ENCODE results near the gene LRRC73. TPM values are rescaled to one million over a fixed set of nuclear protein-coding genes. Genes with fewer than 3 reads are reported as not detected.

The LRRC73 gene
- total RNA-seq, 2 experiments from 2014 or later = 0.11 to 0.18 TPM

DNA sequence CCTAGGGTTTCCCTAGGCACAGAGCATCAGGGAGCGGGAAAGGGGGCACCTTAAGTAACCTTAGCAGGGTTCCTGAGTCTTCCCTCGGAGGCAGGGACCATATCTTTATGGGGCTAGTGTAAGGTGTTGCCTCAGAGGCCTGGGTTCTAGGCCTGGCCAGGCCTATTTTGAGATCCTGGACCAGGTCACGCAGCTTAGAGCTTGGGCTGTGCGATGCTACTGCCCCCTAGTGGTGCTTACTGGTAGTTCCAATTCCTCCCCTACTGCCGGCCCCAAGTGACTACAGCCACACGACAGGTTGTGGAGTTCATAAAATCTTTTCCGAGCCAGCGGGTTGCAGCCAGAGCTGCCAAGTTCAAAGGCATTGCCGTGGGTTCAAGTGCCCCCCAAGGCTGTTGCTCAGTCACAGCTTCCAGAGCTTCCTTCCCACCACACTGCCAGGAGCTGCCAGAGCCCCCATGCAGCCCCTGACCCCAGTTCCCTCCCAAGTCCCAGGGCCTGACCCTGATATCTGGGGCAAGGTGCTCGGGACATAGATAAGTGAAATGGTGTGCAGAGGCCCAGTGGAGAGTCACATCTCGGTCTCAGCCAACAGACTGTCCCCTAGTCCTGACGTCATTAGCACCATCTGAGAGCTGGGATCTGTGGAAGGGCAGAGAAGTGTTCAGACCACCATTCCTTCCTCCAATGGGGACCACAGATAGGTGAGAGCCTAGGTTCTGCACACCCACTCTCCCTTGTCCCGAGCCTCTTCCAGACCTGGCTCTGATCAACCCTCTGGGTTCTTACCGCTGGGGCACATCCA, 3.3 kb downstream of the LRRC73 start:
- ATAC-seq (peak; percentile 85), DNase-seq (peak; percentile 90)
- H3K4me3 Mint-ChIP-seq = no peak overlapping the region
- intact Hi-C loops (cut with micrococcal nuclease) = loop anchor here (5.0 kb wide), 2 partner anchors 50 to 240 kb away; partner anchors contain the start of gene DLK2
- peaks cover 18% of the 10 kb centered on the region for H3K27me3 Mint-ChIP-seq
- peaks cover 8% of the 10 kb centered on the region for H3K4me1 Mint-ChIP-seq (ENCODE audit: low read depth)
- H3K27ac Mint-ChIP-seq = peak overlapping the region; percentile 25
- TF ChIP-seq, protein P1, sequence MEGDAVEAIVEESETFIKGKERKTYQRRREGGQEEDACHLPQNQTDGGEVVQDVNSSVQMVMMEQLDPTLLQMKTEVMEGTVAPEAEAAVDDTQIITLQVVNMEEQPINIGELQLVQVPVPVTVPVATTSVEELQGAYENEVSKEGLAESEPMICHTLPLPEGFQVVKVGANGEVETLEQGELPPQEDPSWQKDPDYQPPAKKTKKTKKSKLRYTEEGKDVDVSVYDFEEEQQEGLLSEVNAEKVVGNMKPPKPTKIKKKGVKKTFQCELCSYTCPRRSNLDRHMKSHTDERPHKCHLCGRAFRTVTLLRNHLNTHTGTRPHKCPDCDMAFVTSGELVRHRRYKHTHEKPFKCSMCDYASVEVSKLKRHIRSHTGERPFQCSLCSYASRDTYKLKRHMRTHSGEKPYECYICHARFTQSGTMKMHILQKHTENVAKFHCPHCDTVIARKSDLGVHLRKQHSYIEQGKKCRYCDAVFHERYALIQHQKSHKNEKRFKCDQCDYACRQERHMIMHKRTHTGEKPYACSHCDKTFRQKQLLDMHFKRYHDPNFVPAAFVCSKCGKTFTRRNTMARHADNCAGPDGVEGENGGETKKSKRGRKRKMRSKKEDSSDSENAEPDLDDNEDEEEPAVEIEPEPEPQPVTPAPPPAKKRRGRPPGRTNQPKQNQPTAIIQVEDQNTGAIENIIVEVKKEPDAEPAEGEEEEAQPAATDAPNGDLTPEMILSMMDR (IDR thresholded peaks at IDR 0.05) = peak; percentile 89
- ChIA-PET CTCF (interaction anchor here (0.6 to 4.9 kb wide), 51 partner anchors 7 to 572 kb away, joined by 3 to 78 read pairs (median 4); partner anchors contain the start of genes CRIP3, CUL9, DLK2 and DNPH1), POLR2A (interaction anchor here (1.0 to 6.1 kb wide), 5 partner anchors 12 to 278 kb away, joined by 3 to 77 read pairs (median 4); partner anchors contain the start of genes DNPH1, MAD2L1BP, POLR1C and TJAP1)
- H3K36me3 Mint-ChIP-seq (ENCODE audit: low read depth) = peaks cover 18% of the 10 kb centered on the region
- no peaks in the 10 kb centered on the region for H3K9me3 Mint-ChIP-seq

DNA sequence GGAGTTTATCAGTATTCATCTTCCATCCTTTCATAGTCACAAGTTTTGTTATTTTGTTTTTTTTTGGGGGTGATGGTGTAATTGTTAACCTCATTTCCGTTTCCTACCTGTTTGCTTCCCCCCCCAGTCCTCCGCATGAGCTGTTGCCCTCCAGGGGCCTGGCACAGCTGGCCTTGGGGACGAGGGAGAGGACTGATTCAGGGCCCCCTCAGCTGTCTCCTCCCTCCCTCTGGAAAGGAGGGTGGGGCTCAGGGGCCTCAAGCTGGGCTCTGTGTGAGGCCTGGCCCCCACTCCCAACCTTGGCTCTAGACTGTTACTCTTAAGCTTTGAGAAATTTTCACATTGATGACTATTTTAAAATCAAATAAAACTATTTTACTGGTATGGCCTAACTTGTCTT, 4.0 kb downstream of the LRRC73 start:
- ChIA-PET CTCF (interaction anchor here (0.6 to 4.9 kb wide), 40 partner anchors 11 to 324 kb away, joined by 3 to 78 read pairs (median 5); partner anchors contain the start of genes CRIP3, CUL9, DLK2 and DNPH1), POLR2A (interaction anchor here (1.0 to 6.1 kb wide), 2 partner anchors 13 to 46 kb away, joined by 4 to 77 read pairs; partner anchors contain the start of genes POLR1C and YIPF3)
- intact Hi-C loops (cut with micrococcal nuclease) = loop anchor here (5.0 kb wide), 2 partner anchors 49 to 239 kb away; partner anchors contain the start of gene DLK2
- Mint-ChIP-seq H3K36me3 (ENCODE audit: low read depth) (peaks cover 22% of the 10 kb centered on the region), H3K27me3 (peaks cover 18% of the 10 kb centered on the region), H3K4me3 (no peak overlapping the region), H3K27ac (peak overlapping the region; percentile 25), H3K4me1 (ENCODE audit: low read depth) (peaks cover 8% of the 10 kb centered on the region), H3K9me3 (no peaks in the 10 kb centered on the region)
- DNase-seq (no peak), ATAC-seq (no peak)
- TF ChIP-seq, protein P1 (IDR thresholded peaks at IDR 0.05) = no peak

- Mint-ChIP-seq H3K27ac (no peak overlapping the region), H3K27me3 (peaks cover 18% of the 10 kb centered on the region), H3K4me3 (no peak overlapping the region), H3K9me3 (no peaks in the 10 kb centered on the region), H3K36me3 (ENCODE audit: low read depth) (peaks cover 22% of the 10 kb centered on the region), H3K4me1 (ENCODE audit: low read depth) (peaks cover 7% of the 10 kb centered on the region)
- ChIA-PET POLR2A (interaction anchor here (0.6 to 6.1 kb wide), 4 partner anchors 13 to 49 kb away, joined by 3 to 77 read pairs (median 4); partner anchors contain the start of genes POLR1C and YIPF3), CTCF (interaction anchor here (0.7 to 4.9 kb wide), 37 partner anchors 11 to 281 kb away, joined by 3 to 78 read pairs (median 5); partner anchors contain the start of genes CRIP3, DLK2, DNPH1 and POLH)
- TF ChIP-seq, protein P1 (IDR thresholded peaks at IDR 0.05) = no peak
- intact Hi-C loops (cut with micrococcal nuclease) = loop anchor here (5.0 kb wide), 2 partner anchors 48 to 238 kb away; partner anchors contain the start of gene DLK2
- DNase-seq = no peak
- no peak for ATAC-seq
These were observed 4.4 kb downstream of the LRRC73 start for GRCh38 chr6:43505718-43506117.

DNA sequence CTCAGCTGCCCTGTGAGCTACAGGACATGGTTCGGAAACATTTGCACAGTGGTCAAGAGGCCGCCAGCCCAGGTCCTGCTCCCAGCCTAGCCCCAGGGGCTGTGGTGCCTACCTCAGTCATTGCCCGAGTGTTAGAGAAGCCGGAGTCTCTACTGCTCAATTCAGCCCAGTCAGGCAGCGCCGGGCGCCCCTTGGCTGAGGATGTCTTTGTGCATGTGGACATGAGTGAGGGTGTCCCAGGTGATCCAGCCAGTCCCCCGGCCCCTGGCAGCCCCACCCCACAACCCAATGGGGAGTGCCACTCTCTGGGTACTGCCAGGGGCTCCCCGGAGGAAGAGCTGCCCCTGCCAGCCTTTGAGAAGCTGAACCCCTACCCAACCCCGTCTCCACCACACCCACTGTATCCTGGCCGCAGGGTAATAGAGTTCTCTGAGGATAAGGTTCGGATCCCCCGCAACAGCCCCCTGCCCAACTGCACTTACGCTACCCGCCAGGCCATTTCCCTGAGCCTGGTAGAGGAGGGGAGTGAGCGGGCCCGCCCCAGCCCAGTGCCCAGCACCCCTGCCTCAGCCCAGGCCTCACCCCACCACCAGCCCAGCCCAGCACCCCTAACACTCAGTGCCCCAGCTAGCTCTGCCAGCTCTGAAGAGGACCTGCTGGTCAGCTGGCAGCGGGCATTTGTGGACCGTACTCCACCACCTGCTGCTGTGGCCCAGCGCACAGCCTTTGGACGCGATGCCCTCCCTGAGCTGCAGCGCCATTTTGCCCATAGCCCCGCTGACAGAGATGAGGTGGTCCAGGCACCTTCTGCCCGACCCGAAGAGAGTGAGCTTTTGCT, 5.2 kb downstream of the LRRC73 start:
- Mint-ChIP-seq H3K9me3 (no peaks in the 10 kb centered on the region), H3K27ac (no peak overlapping the region), H3K36me3 (ENCODE audit: low read depth) (peaks cover 24% of the 10 kb centered on the region), H3K4me1 (ENCODE audit: low read depth) (peaks cover 6% of the 10 kb centered on the region), H3K27me3 (peaks cover 18% of the 10 kb centered on the region), H3K4me3 (no peak overlapping the region)
- intact Hi-C loops (cut with micrococcal nuclease) = loop anchor here (5.0 kb wide), 2 partner anchors 48 to 238 kb away; partner anchors contain the start of gene DLK2
- DNase-seq (no peak), ATAC-seq (no peak)
- CTCF ChIA-PET = interaction anchor here (1.1 to 4.9 kb wide), 15 partner anchors 11 to 281 kb away, joined by 3 to 78 read pairs (median 8); partner anchors contain the start of genes CRIP3, DLK2, POLR1C and YIPF3
- TF ChIP-seq, protein P1 (IDR thresholded peaks at IDR 0.05) = no peak
- POLR2A ChIA-PET = interaction anchor here (0.6 to 6.1 kb wide), 3 partner anchors 14 to 48 kb away, joined by 3 to 77 read pairs (median 3); partner anchors contain the start of genes POLR1C and YIPF3
